GM04504 (cell line): ENCODE results near the gene TRPC6.
"Not testable (repeated sequence)": the region's sequence is repeated elsewhere in the genome, so short reads cannot be mapped to it uniquely, and the experiment has no call there.

Source experiments
- DNase-seq: peaks from one replicate; pipeline ENCODE4 v3.0.0-alpha.2; 2012; ENCODE audit warnings: low read depth

Gene TRPC6

GRCh38 chr11:101521821-101522220, 62.0 kb downstream of the TRPC6 start:
- DNase-seq = no peak

- no peak for DNase-seq
Measured at GRCh38 chr11:101516546-101516945, 67.3 kb downstream of the TRPC6 start.

DNA sequence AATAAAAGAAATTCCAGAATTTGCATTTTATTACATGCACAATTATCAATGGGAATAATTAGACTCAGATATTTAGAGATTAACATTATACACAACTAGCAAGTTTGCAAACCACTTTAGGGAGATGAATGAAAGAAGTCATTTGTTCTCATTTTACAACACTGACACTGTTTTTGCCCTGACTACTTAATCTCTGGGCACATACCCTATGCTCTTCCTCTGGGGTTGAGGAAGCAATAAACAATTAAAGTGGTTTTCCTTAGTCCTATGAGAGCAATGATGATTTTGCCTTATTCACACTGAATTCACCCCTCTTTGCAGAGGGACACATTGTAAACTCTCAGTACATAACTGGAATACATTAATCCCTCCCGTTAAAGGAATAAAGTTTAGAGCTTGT, 72.7 kb downstream of the TRPC6 start:
- DNase-seq = no peak

DNA sequence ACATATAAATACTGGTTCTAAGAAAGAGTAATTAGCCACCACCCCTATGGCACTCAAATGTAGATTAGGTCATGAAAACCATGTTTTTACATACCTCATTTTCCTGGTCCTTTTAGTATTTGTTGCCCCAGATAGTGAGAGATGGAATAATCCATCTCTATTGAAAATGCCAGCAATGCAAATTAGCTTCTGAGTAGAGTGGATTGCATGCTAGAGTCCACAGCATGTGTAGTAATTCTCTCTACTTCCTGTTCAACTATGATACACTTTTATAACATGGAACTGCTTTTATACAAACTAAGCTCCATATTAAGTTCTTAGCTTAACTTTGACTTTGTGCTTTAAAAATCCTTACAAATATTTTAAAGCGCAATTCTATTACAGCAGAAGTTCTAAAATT, 73.2 kb downstream of the TRPC6 start:
- no peak for DNase-seq

DNA sequence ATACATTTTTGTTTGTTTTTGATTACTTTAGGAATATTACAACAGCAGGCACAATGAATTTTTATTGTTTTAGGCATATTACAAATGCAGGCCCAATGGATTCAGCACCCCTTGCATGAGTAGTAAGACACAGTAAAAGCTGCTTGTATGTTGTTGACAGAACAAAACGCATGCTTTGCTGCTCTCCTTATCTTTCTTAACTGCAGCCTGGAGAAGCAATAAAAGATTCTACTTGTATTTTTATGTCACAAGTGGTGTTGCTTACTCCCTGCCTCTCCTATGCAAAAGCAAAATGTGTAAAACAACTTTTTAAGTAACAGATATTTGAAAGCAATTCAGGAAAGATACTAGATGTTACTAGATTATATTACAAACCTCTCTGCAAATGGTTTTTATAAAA, 73.9 kb downstream of the TRPC6 start:
- no peak for DNase-seq

GRCh38 chr11:101508370-101508769, 75.4 kb downstream of the TRPC6 start:
- no peak for DNase-seq

DNA sequence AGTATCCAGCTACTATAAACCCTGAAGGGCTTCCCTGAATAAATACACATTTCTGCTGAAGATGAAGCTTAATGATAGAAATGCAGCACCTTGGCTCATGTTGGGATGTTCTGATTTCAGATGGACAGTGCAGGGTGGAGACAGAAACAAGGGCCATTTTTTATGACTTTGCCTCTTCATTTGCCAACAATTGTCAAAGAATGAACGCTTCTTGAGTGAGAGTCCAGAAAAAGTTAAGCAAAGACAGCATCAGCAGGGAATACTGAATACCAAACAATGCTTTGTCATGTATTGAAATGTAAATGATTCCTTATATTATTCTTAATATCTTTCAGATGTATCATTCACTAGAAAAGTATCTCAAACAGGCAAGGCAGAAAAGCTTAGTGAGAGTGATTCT, 84.9 kb downstream of the TRPC6 start:
- no peak for DNase-seq

GRCh38 chr11:101497291-101497690, 86.5 kb downstream of the TRPC6 start:
- DNase-seq = no peak

GRCh38 chr11:101487775-101488174, 96.0 kb downstream of the TRPC6 start:
- DNase-seq = peak; percentile 76

GRCh38 chr11:101482556-101483124, 101.2 kb downstream of the TRPC6 start:
- peak; percentile 7 for DNase-seq

DNA sequence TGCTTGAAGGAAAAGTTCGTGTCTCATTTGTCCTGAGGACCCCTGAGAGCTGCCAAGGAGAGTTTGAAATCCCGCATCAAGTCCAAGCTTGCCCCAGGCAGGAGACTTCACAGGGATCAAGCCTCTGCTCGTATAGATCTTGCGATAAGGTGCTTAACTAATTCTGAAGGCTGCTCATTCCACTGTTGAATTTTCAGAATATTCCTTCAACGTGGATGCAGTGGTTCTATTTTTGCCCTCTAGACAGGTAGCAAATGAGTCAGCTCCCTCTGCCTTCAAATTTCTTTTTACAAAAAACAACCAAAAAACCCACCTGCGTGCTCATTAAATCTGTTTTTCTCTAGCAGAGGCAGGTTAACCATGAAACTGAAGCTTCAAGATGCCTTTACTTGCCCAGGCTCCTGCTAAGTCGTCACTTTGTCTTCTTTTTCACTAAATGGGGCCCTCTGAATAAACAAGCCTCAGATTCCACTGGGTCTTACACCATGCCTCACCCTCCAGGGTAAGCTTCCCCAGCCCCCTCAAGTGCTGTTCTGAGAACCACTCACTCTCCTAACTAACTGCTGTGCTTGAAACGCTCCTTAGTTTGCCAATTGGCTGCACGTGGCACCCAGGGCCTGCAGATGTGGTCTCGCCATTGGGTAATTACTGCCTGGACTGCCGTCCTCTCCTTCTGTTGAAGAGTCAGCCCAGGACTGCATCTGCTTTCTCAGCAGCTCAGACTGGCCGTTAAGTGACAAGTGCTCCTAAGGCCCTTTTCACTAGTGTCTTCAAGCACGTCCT, 105.0 kb downstream of the TRPC6 start:
- no peak for DNase-seq

DNA sequence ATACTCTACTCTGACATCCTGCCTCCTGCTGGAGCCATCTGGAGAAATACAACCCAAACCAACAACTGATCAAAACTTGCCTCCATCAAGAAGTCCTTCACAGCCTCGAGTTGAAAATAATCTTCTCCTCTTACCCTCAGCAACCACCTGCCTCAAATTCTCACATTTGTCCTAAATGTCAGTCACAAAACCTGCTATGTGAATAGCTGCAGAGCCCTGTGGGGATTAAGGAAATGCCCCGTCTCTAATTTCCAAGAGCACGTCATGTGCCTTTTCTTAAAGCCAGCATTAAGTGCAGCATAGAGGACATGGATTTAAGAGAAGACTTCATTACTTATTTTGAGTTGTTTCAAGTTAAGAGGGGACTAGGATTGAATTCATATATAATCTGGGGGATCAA, 105.9 kb downstream of the TRPC6 start:
- DNase-seq = no peak

DNA sequence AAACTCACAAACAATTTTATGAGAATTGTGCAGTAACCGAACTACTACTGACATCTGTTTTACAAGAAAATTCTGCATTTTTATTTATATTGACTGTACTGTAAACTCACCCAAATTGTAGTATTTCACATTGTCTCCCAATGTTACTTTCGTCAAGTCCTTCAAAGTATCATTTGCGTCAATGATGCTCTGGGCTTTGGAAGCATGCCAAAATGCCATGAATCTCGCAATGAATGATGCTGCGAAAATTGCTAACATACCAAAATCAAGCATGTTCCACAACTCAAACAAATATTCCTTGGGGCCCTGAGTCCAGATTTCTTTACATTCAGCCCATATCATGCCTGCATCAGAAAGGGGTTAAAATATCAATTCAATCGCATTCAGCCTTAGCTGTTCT, 107.6 kb downstream of the TRPC6 start:
- DNase-seq = no peak

- no peak for DNase-seq
Measured at GRCh38 chr11:101475699-101476098, 108.1 kb downstream of the TRPC6 start.

DNA sequence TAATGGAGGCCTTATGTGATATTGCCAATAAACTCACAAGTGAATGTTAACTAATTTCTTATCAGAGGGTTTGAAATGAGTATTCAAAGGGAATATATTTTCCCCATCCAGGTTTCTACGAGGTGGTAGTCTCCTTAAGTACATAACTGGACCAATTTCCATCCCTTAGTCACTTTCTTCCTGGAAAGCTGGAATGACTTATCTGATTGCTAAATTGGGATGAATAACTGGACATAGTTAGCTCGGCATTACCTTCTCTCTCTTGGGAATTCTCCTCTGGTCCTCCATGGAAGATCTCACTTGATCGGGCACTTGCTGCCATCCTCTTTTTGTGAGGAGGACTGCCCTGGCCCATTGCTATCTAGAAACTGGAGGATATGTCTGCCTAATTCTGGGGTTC, 109.1 kb downstream of the TRPC6 start:
- no peak for DNase-seq

DNA sequence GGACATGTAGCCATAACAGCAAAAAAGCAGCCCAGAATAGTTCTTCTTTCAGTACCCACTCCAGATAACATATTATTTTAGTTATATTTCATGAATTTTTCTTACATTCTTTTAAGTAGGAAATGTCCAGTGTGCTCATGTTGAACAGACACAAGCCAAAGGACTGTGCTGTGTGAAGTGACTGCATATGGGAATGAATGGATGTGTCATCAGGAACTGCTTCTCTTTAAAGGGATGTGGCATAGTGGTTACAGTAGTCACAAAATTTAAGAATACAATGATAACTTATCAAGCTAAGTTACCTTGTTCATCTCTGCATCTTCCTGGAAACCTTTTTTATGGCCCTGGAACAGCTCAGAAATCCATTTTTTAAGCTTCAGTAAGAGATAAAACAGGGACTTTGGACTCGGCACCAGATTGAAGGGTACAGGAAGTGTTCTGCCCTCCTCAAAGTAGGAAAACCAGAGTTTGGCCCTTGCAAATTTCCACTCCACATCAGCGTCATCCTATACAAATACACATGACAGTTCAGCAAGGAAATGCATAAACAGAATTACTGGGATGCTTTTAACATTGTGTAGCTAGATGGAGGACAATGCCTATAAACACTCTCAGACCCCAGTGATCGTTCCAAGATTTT, 112.8 kb downstream of the TRPC6 start:
- no peak for DNase-seq

DNA sequence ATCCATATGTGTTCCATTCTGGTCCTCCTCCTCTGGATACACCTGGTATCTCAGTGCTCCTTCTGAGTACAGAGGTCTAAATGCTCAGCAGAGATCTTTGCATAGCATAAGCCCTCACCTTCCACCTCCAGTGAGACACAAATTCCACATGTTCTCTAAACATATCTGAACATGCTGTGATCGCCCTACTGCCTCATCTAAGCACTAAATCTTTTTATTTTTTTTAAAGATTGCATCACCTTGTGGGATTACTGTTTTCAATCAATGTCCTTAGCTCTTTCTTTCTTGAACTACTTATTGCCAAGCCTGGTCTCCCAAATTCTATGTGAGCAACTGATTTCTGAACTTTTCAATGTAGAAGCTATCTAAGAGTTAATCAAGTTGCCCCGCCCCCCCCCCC, 113.4 kb downstream of the TRPC6 start:
- no peak for DNase-seq

DNA sequence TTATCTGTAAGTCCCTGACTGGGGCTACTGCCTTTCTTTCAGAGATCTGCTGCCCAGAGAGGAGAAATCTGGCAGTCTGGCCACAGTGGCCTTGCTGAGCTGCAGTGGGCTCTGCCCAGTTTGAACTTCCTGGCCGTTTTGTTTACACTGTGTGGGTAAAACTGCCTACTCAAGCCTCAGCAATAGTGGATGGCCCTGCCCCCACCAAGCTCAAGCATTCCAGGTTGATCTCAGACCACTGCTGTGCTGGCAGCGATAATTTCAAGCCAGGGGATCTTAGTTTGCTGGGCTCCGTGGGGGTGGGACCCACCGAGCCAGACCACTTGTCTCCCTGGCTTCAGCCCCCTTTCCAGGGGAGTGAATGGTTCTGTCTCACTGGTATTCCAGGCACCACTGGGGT, 117.5 kb downstream of the TRPC6 start:
- DNase-seq = no peak

DNA sequence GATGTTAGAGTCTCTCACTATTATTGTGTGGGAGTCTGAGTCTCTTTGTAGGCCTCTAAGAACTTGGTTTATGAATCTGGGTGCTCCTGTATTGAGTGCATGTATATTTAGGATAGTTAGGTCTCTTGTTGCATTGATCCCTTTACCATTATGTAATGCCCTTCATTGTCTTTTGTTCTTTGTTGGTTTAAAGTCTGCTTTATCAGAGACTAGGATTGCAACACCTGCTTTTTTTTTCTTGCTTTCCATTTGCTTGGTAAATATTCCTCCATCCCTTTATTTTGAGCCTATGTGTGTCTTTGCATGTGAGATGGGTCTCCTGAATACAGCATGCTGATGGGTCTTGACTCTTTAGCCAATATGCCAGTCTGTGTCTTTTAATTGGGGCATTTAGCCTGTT, 119.4 kb downstream of the TRPC6 start:
- not testable (repeated sequence) for DNase-seq

GRCh38 chr11:101459020-101459419, 124.8 kb downstream of the TRPC6 start:
- no peak for DNase-seq

DNA sequence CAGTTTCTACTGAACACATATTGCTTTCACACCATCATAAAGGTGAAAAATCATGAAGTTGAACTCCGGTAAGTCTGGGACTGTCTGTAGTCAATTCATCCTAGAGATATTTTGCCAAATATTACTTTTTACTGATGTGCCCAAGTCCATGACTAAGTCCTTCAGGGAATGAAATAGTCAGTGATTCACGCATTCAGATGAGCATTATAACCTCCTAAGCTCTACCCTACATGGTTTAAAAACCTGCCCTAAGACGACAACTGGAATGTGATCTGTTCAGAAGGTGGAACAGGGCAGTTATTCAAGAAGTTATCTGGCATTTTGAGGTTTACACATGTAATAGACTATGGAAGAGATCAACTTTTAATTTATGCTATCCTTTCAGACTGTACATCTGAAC, 125.6 kb downstream of the TRPC6 start:
- no peak for DNase-seq

DNA sequence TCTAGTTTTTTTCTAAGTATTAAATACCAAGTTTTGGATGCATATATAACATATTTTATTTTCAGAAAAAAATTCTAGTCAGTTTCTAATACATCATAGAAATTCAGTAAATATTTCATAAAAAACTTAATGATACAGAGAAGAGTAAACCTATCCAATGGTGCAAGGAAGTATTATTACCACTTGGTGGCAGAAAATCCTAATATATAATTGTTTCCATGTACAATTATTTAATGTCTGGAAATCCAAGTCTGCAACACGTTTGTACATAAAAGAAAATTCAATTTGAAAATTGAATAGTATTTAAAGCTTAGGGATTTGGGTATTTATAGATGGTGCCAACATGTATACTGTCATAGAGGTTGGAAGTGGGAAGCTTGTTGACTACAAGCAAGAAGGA, 127.0 kb downstream of the TRPC6 start:
- no peak for DNase-seq

- no peak for DNase-seq
Measured at GRCh38 chr11:101453682-101454081, 130.1 kb downstream of the TRPC6 start.
